NCI-H2029 treated with DMSO at 0.1 percent for 48 hours (cell line): Measurements from ENCODE around the gene EEF2K.

ENCODE experiments used
- DNase-seq: peaks from one replicate; lab custom pipeline; 2025; lab: John Stamatoyannopoulos, UW

EEF2K gene

GRCh38 chr16:22317625-22318024 lies 111.5 kb downstream of the EEF2K start:
- DNase-seq: no peak

GRCh38 chr16:22318690-22319358 lies 112.7 kb downstream of the EEF2K start:
- no peak for DNase-seq

- DNase-seq: no peak
Observed at GRCh38 chr16:22320572-22321339, 114.7 kb downstream of the EEF2K start.

DNA sequence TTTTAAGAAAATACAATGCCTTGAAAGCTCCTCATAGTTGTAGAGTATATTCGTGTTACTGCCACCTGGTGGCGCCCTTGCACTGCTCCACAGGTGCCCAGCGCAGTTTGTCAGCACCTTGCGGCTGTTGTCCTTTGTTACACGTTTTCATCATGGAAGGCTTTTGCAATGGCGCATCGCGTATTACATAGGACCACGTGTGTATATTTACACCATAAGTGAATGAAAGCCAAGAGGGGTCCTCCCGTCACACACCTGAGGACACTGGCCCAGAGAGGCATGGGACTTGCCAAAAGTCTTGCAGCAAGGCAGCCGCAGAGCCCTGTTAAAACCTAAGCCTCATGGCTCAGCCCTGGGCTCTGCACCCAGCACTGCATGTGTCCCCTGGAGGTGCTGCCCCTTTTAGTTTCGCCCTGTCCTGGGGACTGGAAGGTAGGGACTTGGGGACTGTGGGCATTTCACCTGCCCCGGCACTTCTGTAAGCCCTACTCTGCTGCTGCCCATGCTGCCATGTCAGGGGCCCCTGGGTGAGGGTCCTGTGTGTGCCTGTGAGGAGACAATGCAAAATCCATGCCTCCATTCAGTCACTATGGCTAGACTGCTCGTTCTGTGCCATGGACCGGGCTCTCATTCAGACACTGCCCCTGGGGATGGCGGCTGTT lies 115.4 kb downstream of the EEF2K start:
- peak; percentile 26 for DNase-seq

GRCh38 chr16:22322021-22322471 lies 116.0 kb downstream of the EEF2K start:
- DNase-seq: no peak

GRCh38 chr16:22322741-22323140 lies 116.7 kb downstream of the EEF2K start:
- no peak for DNase-seq

DNA sequence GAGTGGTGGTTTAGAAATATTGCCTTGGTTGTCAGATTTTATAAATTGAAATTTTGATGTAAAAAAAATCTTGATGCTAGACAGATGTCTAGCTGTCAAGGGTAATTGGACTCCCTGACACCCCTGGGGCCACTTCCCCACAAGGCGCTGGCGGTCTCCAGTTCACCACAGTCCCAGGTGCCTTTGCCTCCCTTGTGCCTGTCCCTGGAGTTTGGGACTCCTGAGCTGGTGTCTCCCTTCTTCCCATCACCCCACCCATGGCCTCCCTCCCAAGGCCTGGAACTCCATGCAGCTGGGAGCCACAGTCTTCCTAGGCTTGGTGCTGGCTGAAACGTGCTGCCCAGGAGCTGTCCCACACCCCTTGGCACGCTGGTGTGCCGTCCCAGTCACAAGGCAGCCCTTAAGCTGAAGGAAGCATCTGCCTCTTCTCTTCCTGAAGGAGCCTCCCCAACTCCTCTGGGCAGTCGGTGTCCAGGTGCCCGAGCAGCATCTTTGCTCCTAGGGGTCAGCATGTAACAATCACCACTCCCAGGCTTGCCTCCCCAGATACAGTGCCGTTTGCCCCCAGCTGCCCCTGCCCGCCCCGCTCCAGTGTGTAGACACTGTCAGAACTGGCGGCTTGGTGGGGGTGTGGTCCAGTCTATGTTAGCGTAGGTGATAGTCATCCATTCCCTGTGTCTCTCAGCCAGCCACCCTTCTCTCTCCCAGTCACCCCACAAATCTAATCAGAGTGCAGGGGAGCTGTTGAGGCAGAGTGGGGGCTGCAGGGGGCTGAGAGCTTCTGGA lies 117.3 kb downstream of the EEF2K start:
- DNase-seq: no peak

GRCh38 chr16:22323959-22324786 lies 118.1 kb downstream of the EEF2K start:
- DNase-seq: no peak

DNA sequence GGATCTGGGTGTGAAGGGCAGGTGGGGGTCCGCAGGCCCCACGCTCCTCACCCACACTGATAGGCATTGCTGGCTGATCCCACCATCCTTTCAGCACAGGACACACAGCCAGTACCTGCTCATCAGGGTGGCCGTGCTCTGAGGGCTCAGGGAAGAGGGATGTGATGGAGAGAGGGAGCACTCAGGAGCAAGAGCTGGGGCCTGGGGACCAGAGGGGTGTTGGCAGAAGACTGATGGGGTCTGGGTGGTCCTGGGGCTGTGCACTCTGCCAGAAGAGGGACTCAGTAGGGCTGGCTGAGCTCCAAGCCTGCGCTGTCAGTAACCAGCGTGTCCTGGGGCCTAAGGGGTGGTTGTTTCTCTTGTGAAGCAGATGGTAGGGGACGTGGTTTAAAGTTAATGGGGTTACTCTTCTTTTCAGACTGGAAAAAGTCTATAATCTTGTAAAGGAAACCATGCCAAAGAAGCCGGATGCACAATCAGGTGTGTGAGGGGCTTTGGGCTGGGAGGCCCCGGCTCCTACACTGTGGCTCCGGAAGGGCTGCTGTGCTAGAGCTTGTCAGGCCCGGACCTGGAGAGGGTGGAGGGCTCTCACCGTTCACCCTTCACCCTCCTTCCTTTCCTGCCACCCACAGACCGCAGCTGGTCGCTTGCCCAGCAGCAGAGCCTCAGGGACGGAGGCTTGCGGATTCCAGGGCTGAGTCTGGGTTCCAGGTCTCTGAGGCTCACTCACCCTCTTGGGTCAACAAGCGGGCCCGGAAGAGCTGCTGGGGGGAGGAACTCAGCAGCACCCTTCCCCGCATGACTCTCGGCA lies 118.9 kb downstream of the EEF2K start:
- no peak for DNase-seq

DNA sequence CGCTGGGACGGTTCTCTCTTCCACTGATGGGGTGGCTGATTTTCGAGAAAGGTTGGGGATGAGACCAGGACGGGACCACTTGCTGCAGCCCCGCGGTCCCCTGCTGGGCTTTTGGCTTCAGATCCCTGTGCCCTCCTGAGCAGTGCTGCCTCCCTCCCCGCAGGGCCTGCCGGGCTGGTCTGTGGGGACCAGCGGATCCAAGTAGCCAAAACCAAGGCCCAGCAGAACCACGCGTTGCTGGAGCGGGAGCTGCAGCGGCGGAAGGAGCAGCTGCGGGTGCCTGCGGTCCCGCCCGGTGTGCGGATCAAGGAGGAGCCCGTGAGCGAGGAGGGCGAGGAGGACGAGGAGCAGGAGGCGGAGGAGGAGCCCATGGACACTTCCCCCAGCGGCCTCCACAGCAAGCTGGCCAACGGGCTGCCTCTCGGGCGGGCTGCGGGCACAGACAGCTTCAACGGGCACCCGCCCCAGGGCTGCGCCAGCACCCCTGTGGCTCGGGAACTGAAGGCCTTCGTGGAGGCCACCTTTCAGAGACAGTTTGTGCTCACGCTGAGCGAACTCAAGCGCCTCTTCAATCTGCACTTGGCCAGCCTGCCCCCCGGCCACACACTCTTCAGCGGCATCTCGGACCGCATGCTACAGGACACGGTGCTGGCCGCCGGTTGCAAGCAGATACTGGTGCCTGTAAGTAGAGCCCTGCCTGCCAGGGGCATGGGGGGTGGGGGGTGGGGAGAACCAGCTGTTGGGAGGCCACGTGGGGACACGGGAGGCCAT lies 119.7 kb downstream of the EEF2K start:
- no peak for DNase-seq

DNA sequence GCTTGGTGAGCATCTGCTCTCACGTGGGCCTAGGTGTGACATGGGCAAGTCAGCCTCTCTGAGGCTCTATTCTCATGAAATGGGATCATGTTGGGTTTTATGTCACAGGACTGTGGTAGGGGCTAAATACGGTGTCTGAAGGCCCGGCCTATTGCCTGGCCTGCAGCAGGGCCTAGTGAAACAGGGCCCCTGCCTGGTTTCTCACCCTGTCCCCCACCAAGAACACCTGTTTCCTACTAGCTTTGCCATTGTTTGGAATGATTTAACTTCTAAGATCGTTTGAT lies 120.2 kb downstream of the EEF2K start:
- DNase-seq: no peak

GRCh38 chr16:22326771-22327445 lies 120.8 kb downstream of the EEF2K start:
- no peak for DNase-seq

GRCh38 chr16:22327446-22327775 lies 121.3 kb downstream of the EEF2K start:
- no peak for DNase-seq

GRCh38 chr16:22328081-22328725 lies 122.1 kb downstream of the EEF2K start:
- DNase-seq: no peak

- no peak for DNase-seq
Observed at GRCh38 chr16:22329199-22329695, 123.2 kb downstream of the EEF2K start.

DNA sequence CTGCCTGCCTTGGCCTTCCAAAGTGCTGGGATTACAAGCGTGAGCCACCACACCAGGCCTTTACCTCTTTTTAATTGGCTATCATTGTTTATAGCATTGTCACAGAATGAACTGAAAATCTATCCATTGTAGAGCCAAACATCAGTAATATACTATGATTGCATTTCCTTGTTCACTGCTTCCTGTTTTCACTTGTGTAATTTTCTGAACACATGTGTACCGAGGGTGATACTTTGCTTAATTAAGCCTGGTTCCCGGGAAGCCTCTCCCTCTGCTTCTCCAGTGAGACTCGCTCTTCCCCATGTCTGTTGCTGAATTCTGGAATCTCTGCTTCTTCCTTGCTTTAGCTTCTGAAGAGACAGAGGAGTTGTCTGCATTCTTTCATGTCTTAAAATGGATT lies 124.2 kb downstream of the EEF2K start:
- DNase-seq: no peak

DNA sequence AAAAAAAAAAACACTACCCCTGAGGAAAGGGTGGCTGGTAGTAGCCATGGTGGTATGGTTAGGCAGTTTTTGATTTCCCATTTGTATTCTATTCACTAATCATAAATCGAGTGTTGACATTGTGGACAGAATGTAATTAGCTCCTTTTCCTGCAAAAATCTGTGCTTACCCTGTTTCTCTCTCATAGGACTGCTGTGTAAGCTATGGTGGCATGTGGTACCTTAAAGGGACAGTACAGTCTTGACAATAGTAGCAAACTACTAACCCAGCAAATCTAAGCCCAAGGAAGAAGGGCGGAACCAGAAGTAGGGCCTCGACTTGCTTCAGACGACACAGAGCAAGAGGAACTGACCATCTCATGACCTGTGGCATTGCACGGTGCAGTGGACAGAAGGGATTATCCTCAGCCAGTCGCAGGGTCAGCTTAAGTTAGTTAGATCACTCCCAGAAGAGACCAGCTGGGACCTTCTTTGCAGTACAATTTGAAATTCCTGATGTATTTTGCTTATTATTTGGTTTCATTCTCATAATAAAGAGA lies 127.4 kb downstream of the EEF2K start:
- DNase-seq: no peak

DNA sequence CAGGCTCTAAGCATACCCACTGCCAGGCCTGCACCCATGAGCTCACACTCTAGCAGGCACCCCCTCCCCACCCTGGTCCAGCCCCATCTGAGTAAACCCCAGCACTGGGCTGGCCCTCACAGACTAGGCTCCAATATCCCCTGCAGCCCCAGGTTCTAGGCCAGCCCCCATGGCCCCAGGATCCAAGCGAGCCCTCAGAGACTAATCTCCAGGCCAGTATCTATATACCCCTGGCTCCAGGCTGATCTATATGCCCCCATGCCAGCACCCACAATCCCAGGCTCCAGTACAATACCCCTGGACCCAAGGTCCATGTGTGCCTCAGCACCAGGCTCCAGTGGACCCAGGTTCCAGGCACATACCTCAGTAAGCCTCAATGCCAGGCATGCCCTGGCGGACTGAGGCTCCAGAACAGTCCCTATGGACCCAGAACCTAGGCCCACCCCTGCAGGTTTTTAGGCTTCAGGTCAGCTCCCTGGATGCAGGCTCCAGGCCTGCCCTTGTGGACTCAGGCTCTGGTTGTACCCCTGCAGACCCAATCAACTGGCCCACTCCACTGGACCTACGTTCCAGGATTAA lies 129.7 kb downstream of the EEF2K start:
- no peak for DNase-seq
